Chondrocyte (in vitro differentiated cells): ENCODE results near the gene CCHCR1. TPM values are rescaled to one million over a fixed set of nuclear protein-coding genes. Genes with fewer than 3 reads are reported as not detected.

ENCODE experiments used
- DNase-seq: peaks from one replicate; pipeline ENCODE4 v3.0.0; 2021; ENCODE audit warnings: mixed read lengths, low spot score
- H3K27ac Mint-ChIP-seq: one replicate; pipeline ENCODE4 v1.8.0; 2021; ENCODE audit warnings: mild to moderate bottlenecking, moderate library complexity, mixed read lengths; ENCODE audit not compliant: unreplicated experiment
- H3K27me3 Mint-ChIP-seq: 2 replicates; pipeline ENCODE4 v1.8.0; 2021; ENCODE audit warnings: low read depth, mixed read lengths
- H3K36me3 Mint-ChIP-seq: 2 replicates; pipeline ENCODE4 v1.8.0; 2021; ENCODE audit warnings: low read depth, mixed read lengths
- H3K4me1 Mint-ChIP-seq: 2 replicates; pipeline ENCODE4 v1.8.0; 2021; ENCODE audit warnings: low read depth, mild to moderate bottlenecking, mixed read lengths
- H3K4me3 Mint-ChIP-seq: one replicate; pipeline ENCODE4 v1.8.0; 2021; ENCODE audit warnings: mild to moderate bottlenecking, moderate library complexity, mixed read lengths; ENCODE audit not compliant: unreplicated experiment
- H3K9me3 Mint-ChIP-seq: 2 replicates; pipeline ENCODE4 v1.8.0; 2021; ENCODE audit warnings: low read depth, mixed read lengths
- CTCF ChIP-seq: fragments of 200-600 bp; sonication (generic); IDR thresholded peaks from 2 replicates; pipeline ENCODE4 v1.5.0; 2021; ENCODE audit warnings: antibody characterized with exemption, mild to moderate bottlenecking, moderate library complexity
- total RNA-seq: library from RNA; stranded (reverse); gene quantifications from 3 replicates; pipeline ENCODE4 v1.2.1, GENCODE V29; 2021

CCHCR1 gene
- total RNA-seq, 1 donor from 2014 or later = 13.4 TPM

DNA sequence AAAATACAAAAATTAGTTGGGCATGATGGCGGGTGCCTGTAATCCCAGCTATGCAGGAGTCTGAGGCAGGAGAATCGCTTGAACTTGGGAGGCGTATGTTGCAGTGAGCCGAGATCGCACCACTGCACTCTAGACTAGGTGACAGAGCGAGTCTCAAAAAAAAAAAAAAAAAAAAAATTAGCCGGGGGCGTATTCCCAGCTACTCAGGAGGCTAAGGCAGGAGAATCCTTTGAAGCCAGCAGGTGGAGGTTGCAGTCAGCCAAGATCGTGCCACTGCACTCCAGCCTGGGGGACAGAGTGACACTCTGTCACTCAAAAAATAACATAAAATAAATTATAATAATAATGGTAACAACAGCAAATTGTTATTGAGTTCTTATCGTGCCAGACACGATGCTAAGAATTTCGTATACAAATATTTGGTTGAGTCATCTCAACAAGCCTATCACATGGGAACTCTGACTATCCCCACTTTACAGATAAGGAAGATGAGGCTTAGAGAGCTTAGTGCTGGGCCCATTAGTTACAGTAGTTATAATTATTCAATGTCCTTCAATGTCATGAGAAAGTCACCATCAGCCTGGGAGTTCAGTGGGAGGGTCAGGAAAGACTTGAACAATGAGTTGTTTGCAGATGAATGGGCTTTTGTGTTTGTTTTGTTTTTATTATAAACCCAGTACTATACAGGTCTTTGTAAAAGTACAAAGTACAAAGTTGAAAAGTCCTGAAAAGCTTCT is 64.7 kb downstream of the CCHCR1 start:
- no peak for DNase-seq
- H3K9me3 Mint-ChIP-seq = no peaks in the 10 kb centered on the region
- no peaks in the 10 kb centered on the region for H3K36me3 Mint-ChIP-seq
- peaks cover 5% of the 10 kb centered on the region for H3K27me3 Mint-ChIP-seq
- H3K4me1 Mint-ChIP-seq = peaks cover 2% of the 10 kb centered on the region
- no peak overlapping the region for H3K4me3 Mint-ChIP-seq
- H3K27ac Mint-ChIP-seq = no peak overlapping the region
- no peak for TF ChIP-seq CTCF

Other genes starting within 250 kb of the CCHCR1 start
- 39.5 to 54.6 TPM (median 40.1 TPM) in 3 replicates for gene GTF2H4, start 249.6 kb downstream of the CCHCR1 start, total RNA-seq
- 33.1 to 48.0 TPM (median 33.8 TPM) in 3 replicates for gene VARS2, start 243.6 kb downstream of the CCHCR1 start, total RNA-seq
- not detected in 3 replicates for gene SFTA2, start 225.6 kb downstream of the CCHCR1 start, total RNA-seq
- 0.07 TPM in 1 of 3 replicates, not detected in the others for gene MUCL3, start 216.8 kb downstream of the CCHCR1 start, total RNA-seq
- gene MUC21, start 174.1 kb downstream of the CCHCR1 start, total RNA-seq = not detected in 3 replicates
- not detected in 3 replicates for gene MUC22, start 147.3 kb downstream of the CCHCR1 start, total RNA-seq
- 0.37 TPM in 1 of 3 replicates, not detected in the others for gene C6orf15, start 45.2 kb downstream of the CCHCR1 start, total RNA-seq
- 4.2 to 6.0 TPM (median 5.5 TPM) in 3 replicates for gene PSORS1C1, start 43.0 kb downstream of the CCHCR1 start, total RNA-seq
- 0.12 TPM in 1 of 3 replicates, not detected in the others for gene CDSN, start 37.4 kb downstream of the CCHCR1 start, total RNA-seq
- gene PSORS1C2, start 18.7 kb downstream of the CCHCR1 start, total RNA-seq = not detected in 3 replicates
- 7.4 to 22.4 TPM (median 7.9 TPM) in 3 replicates for gene TCF19, start 787 bp upstream of the CCHCR1 start, total RNA-seq
- gene POU5F1, start 12.9 kb upstream of the CCHCR1 start, total RNA-seq = 1.2 to 1.6 TPM in 2 of 3 replicates, not detected in the other
- 176 to 187 TPM (median 182 TPM) in 3 replicates for gene HLA-C, start 114.3 kb upstream of the CCHCR1 start, total RNA-seq
- 149 to 216 TPM (median 206 TPM) in 3 replicates for gene HLA-B, start 199.4 kb upstream of the CCHCR1 start, total RNA-seq
- gene MICA, start 245.8 kb upstream of the CCHCR1 start, total RNA-seq = 54.6 to 56.8 TPM (median 56.3 TPM) in 3 replicates